HepG2 (cell line): ENCODE results near the gene AKAP12. TPM values are rescaled to one million over a fixed set of nuclear protein-coding genes. Genes with fewer than 3 reads are reported as not detected.

Experiments
- ATAC-seq: fragments of 200-7000 bp; cut with Tn5 transposase; 3 replicates; pipeline ENCODE4 v1.9.1; 2020; ENCODE audit warnings: mild to moderate bottlenecking, moderate library complexity
- BruUV-seq: library from RNA; stranded (reverse); fragments of 400-500 nt; replicated peaks from 2 replicates; lab custom pipeline; 2021; lab: Mats Ljungman, UMichigan
- CTCF ChIA-PET: fragments of 300-600 bp; formaldehyde crosslinking; extraction: SDS; loops from one replicate; lab custom pipeline; 2021; ENCODE audit warnings: low total read pairs, inconsistent platforms, low intra/inter-chr PET ratio; lab: Yijun Ruan, JAX
- POLR2A ChIA-PET: fragments of 350-600 bp; sonication (Branson Sonifier 250); formaldehyde crosslinking; loops from one replicate; lab custom pipeline; 2020; ENCODE audit warnings: antibody characterized with exemption, inconsistent platforms; lab: Yijun Ruan, JAX
- DNase-seq: peaks from one replicate; pipeline ENCODE4 v3.0.0-alpha.2; 2015; ENCODE audit warnings: low spot score
- FAIRE-seq: peaks from 3 replicates; lab custom pipeline; 2011; peaks lifted over from hg19 to GRCh38; lab: Jason Lieb, UNC
- H2AFZ ChIP-seq: one replicate; pipeline ENCODE4 v1.6.1; 2011; ENCODE audit warnings: low read length, inconsistent platforms
- H3K27ac ChIP-seq: fragments of 300-600 bp; 3 replicates; pipeline ENCODE4 v1.8.0; 2011; ENCODE audit warnings: mixed run types, mild to moderate bottlenecking, mixed read lengths, low read length, inconsistent platforms; ENCODE audit not compliant: insufficient read depth; ENCODE audit errors: extremely low read length
- H3K27me3 ChIP-seq, 2 experiments: fragments of 200-600 bp in 1 of 2; 2 replicates in 1 of 2; 3 replicates in 1 of 2; pipeline versions ENCODE4 v1.6.0 to v1.8.0; 2011; ENCODE audit warnings: low read length in 2 of 2, mild to moderate bottlenecking in 2 of 2, moderate library complexity in 2 of 2, inconsistent platforms in 1 of 2; ENCODE audit not compliant: insufficient read depth in 2 of 2, control insufficient read depth in 1 of 2
- H3K36me3 ChIP-seq, 2 experiments: fragments of 200-600 bp in 1 of 2; replicated peaks in 1 of 2; 2 replicates in 1 of 2; 3 replicates in 1 of 2; pipeline versions ENCODE4 v1.5.1 to v1.8.0; 2011; ENCODE audit warnings: low read length in 2 of 2, inconsistent platforms in 1 of 2; ENCODE audit not compliant: insufficient read depth in 2 of 2, control insufficient read depth in 1 of 2
- H3K4me1 ChIP-seq: 2 replicates; pipeline ENCODE4 v1.5.1; 2012; ENCODE audit warnings: low read length, inconsistent platforms; ENCODE audit not compliant: insufficient read depth
- H3K4me2 ChIP-seq: 2 replicates; pipeline ENCODE4 v1.6.0; 2011; ENCODE audit warnings: low read depth, low read length, inconsistent platforms
- H3K4me3 ChIP-seq, 3 experiments: fragments of 200-600 bp in 1 of 3; sonication (generic), shearing (Covaris generic) in 1 of 3; replicated peaks in 1 of 3; 2 replicates each; pipeline ENCODE4 v1.5.1; 2011 to 2016; ENCODE audit warnings: low read length in 3 of 3, inconsistent platforms in 2 of 3, low read depth in 2 of 3, mild to moderate bottlenecking in 2 of 3, control low read depth in 1 of 3, mixed read lengths in 1 of 3; ENCODE audit not compliant: insufficient read depth in 1 of 3
- H3K79me2 ChIP-seq: one replicate; pipeline ENCODE4 v1.6.1; 2011; ENCODE audit warnings: low read length, inconsistent platforms; ENCODE audit not compliant: insufficient read depth
- H3K9ac ChIP-seq: 2 replicates; pipeline ENCODE4 v1.6.0; 2011; ENCODE audit warnings: mild to moderate bottlenecking, low read depth, low read length, inconsistent platforms; ENCODE audit not compliant: insufficient read depth
- H3K9me3 ChIP-seq: 2 replicates; pipeline ENCODE4 v1.5.1; 2012; ENCODE audit warnings: mild to moderate bottlenecking, low read length
- H4K20me1 ChIP-seq: 2 replicates; pipeline ENCODE4 v1.6.0; 2011; ENCODE audit warnings: inconsistent platforms, mild to moderate bottlenecking, low read length, moderate library complexity; ENCODE audit not compliant: insufficient read depth
- AGO2 ChIP-seq: fragments of 200-400 bp; formaldehyde crosslinking; optimal IDR thresholded peaks from 2 replicates; pipeline ENCODE3; 2017; ENCODE audit warnings: mild to moderate bottlenecking, low read depth, low read length, moderate library complexity
- ISX ChIP-seq: sonication (generic); formaldehyde crosslinking; conservative IDR thresholded peaks from 2 replicates; pipeline ENCODE4 v1.5.0; 2020; ENCODE audit warnings: missing genetic modification reagents
- RBFOX2 ChIP-seq: fragments of 200-400 bp; formaldehyde crosslinking; IDR thresholded peaks from 2 replicates; pipeline ENCODE4 v1.6.1; 2017; ENCODE audit warnings: low read depth, mild to moderate bottlenecking, low read length
- ZFP1 ChIP-seq: IDR thresholded peaks from 2 replicates; pipeline ENCODE4 v1.6.1; 2016
- ZNF317 ChIP-seq: sonication (generic); formaldehyde crosslinking; IDR thresholded peaks from 2 replicates; pipeline ENCODE4 v1.5.0; 2020; ENCODE audit warnings: mild to moderate bottlenecking, missing genetic modification reagents
- WGBS: methylation state at CpG from one replicate; pipeline ENCODE4 v1.1.6; 2017; ENCODE audit warnings: low lambda C conversion rate; 5-methylcytosine and 5-hydroxymethylcytosine counted together
- in situ Hi-C: cut with HindIII; loops from 2 replicates; pipeline ENCODE4 v1.10.0; 2017; ENCODE audit warnings: low pct_unique_long_range_greater_than_20kb; ENCODE audit not compliant: extremely low pct_ligation_motif_present
- intact Hi-C: fragments of 100-400 bp; cut with micrococcal nuclease; formaldehyde crosslinking; loops from one replicate; pipeline ENCODE4 v1.10.0; 2022; ENCODE audit not compliant: unreplicated experiment
- polyA plus RNA-seq, 8 experiments: library from polyadenylated mRNA; depleted of rRNA in 3 of 8; stranded (reverse) in 7 of 8; unstranded in 1 of 8; fragments of >200 nt; fragmentation: Illumina TruSeq in 4 of 8; extraction: Trizol in 4 of 8; gene quantifications; 2 replicates each; pipeline versions ENCODE4 v1.2.1 to v1.2.3, GENCODE V29; 2011 to 2016; ENCODE audit warnings: low read depth in 4 of 8, missing spikeins in 1 of 8, mixed read lengths in 1 of 8; ENCODE audit not compliant: insufficient read depth in 1 of 8
- small RNA-seq, 3 experiments: library from RNA; depleted of rRNA; stranded (forward); fragments of <200 nt; gene quantifications; one replicate each; pipeline ENCODE3, GENCODE V24; 2012; ENCODE audit warnings: low read depth in 2 of 3, low replicate concordance in 1 of 3; ENCODE audit not compliant: insufficient read length in 3 of 3, insufficient read depth in 2 of 3
- total RNA-seq, 5 experiments: library from RNA; depleted of rRNA; stranded (reverse); fragments of >200 nt; fragmentation: Illumina TruSeq; extraction: Trizol; gene quantifications; 2 replicates each; pipeline ENCODE4 v1.2.3, GENCODE V29; 2016; ENCODE audit warnings: low read depth in 1 of 5

Gene AKAP12
- total and polyA plus RNA-seq, 2 of the 13 experiments (the other 11 are each of a cell fraction or from before 2014, with no cell fraction given) = 10.6 to 19.0 TPM

DNA sequence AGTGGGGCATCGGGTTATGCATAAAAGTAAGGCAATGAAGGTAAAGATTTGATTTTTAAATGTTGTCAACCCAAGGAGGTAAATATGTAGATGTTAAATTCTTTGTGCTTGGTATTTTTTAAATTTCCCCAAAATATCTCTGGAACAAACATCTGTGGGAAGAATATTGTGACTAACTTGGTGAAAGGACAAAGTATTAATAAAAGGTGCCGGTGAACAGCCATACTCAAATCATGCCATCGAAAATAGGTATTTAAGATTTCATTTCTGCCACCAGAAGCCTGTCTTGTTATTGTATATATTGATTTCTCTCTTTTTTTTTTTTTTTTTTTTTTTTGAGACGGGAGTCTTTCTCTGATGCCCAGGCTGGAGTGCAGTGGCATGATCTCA lies 164.1 kb downstream of the AKAP12 start:
- H3K4me1 ChIP-seq = peaks cover 15% of the 10 kb centered on the region
- in situ Hi-C loops (no loop called here), intact Hi-C loops (no loop called here)
- H4K20me1 ChIP-seq = no peaks in the 10 kb centered on the region; the same call in 1 of the 2 replicates
- H3K36me3 ChIP-seq = peaks cover 13 to 32% of the 10 kb centered on the region in 2 experiments
- POLR2A ChIA-PET = no interaction called here
- BruUV-seq = no TSS peak
- no peak for FAIRE-seq
- H3K9ac ChIP-seq = no peak overlapping the region
- no peak overlapping the region for H3K4me3 ChIP-seq
- H3K9me3 ChIP-seq = no peaks in the 10 kb centered on the region
- H3K27me3 ChIP-seq = no peaks in the 10 kb centered on the region
- H2AFZ ChIP-seq = no peak overlapping the region
- no peak for TF ChIP-seq ZFP1 (CRISPR knock-in tag)
- TF ChIP-seq ZNF317 (CRISPR knock-in tag) = no peak
- TF ChIP-seq ISX (CRISPR knock-in tag) = no peak
- 0 out of 2 replicates have a peak, but pooled peaks have one; percentile 37 for TF ChIP-seq RBFOX2
- TF ChIP-seq AGO2 = peak; percentile 66
- TF ChIP-seq, all 625 proteins: peak for 2
- Histone ChIP-seq H3K4me2 (no peak overlapping the region), H3K79me2 (peaks cover 37% of the 10 kb centered on the region), H3K27ac (no peak overlapping the region)
- CTCF ChIA-PET = no interaction called here
- ATAC-seq (no peak), DNase-seq (no peak)
- WGBS = 92% methylated on average over 4 of the region's 4 CpGs

Small RNA genes lying within 50 kb of the gene (small RNA-seq; reads per million reads assigned to genes)
- gene RF00019 (0 reads per million in 3 experiments), gene RNU6-1247P (0 to 0.10 (median 0) reads per million in 3 experiments), gene RNU6-300P (0 reads per million in 3 experiments), gene RNY4P20 (0 to 0.97 (median 0) reads per million in 3 experiments)

Other genes with a start within 250 kb of the AKAP12 start
- gene ZBTB2, start 151.6 kb downstream of the AKAP12 start, total RNA-seq (2016; rRNA removed; fragmentation: Illumina TruSeq; extraction: Trizol) = 22.8 and 31.7 TPM in 2 replicates
- 14.6 and 15.4 TPM in 2 replicates for gene ZBTB2, start 151.6 kb downstream of the AKAP12 start, polyA plus RNA-seq (2011; rRNA removed)
- 72.5 and 75.6 TPM in 2 replicates for gene RMND1, start 212.2 kb downstream of the AKAP12 start, total RNA-seq (2016; rRNA removed; fragmentation: Illumina TruSeq; extraction: Trizol)
- 30.0 and 34.0 TPM in 2 replicates for gene RMND1, start 212.2 kb downstream of the AKAP12 start, polyA plus RNA-seq (2011; rRNA removed)